ENCODE data around the gene PGGHG.

PGGHG gene

DNA sequence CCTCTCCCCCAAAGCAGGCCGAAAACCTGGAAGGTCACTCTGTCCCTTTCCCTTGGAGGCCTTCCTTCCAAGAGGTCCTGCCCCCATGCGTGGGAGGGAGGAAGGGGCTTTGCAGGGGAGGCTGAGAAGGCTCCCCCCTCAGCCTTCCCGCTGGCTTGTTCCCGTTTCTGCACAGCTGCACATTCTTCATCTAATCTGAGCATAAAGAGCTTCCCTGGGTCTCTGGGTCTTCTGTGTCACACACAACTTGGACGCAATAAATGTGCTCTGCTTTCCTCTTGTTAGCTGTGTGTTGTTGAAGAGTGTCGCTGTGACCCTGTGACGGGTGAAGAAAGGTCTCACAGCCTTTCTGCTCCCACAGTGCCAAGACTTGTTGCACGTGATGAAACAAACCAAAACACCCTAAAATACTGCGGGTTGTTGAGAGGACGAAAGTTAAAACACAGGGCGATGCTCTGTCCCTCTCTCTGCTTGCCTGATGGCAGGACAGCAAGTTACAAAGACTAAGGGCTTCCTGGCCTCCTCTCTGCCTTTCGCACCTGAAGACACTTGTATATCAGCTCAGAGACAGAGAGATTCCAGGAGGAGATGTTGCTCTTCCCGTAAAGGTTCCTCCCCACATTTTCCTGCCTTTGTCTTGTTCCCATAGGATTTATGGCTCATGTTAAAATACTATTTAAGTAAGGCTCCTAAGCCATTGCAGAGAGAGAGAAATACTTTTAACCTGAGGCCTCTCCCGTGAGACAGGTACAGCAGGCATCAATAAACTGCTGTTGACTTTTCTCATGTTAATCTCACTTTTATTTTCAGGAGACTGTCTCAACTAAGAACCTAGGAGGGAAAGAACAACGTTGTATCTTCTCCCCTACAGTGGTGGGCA, 47.1 kb downstream of the PGGHG start:
- DNase-seq (ENCODE audit: low spot score), result no peak
- H3K27ac ChIP-seq, result no peak overlapping the region
- no peak for TF ChIP-seq CTCF (conservative IDR thresholded peaks at IDR 0.05; ENCODE audit: low read depth)
- ChIA-PET CTCF (interaction anchor here (0.7 kb wide), 1 partner anchor 567 kb away, joined by 4 read pairs; no protein-coding TSS in a partner anchor), POLR2A (ENCODE audit: low non-redundant PET) (no interaction called here)

DNA sequence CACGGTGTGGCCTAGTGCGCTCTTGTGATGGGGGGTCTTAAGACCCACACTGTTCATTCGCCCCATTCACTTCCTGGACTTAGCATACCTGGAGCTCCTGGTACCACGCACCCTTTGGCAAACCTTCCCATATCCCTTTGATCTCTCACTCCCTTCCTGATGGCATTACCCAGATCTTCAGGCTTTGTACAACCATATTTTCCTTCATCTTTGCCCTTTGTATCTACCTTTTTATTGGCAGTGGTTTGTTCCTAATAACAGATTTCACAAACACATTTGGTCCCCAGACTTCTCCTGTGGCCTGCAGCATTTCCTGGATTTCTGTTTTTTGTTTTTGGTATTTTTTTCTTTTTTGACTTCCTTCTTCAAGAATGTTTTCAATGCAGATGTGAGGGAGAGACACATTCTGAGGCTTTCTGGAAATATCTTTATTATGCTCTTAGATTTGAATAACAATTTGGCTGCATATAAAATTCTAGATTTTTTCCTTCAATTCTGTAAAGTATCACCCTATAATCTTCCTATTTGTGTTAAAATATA, 47.8 kb downstream of the PGGHG start:
- DNase-seq (ENCODE audit: low spot score), result no peak
- no peak overlapping the region for H3K27ac ChIP-seq
- TF ChIP-seq CTCF (conservative IDR thresholded peaks at IDR 0.05; ENCODE audit: low read depth), result no peak
- POLR2A ChIA-PET (ENCODE audit: low non-redundant PET), result no interaction called here
- CTCF ChIA-PET, result no interaction called here

DNA sequence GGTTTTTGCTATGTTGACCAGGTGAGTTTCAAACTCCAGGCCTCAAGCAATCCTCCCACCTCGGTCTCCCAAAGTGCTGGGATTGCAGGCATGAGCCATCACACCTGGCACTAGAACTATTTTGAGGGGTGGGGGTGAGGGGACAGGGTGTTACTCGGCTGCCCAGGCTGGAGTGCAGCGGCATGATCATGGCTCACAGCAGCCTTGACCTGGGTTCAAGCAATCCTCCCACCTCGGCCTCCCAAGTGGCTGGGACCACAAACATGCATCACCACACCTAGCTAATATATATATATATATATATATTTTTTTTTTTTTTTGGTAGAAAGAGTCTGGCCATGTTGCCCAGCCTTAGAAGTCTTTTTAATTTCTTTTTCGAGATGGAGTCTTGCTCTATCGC, 48.8 kb downstream of the PGGHG start:
- TF ChIP-seq CTCF (conservative IDR thresholded peaks at IDR 0.05; ENCODE audit: low read depth), result no peak
- POLR2A ChIA-PET (ENCODE audit: low non-redundant PET), result no interaction called here
- CTCF ChIA-PET, result no interaction called here
- no peak overlapping the region for H3K27ac ChIP-seq
- no peak for DNase-seq (ENCODE audit: low spot score)

GRCh38 chr11:339963-340362, 51.0 kb downstream of the PGGHG start:
- no peak overlapping the region for H3K27ac ChIP-seq
- ChIA-PET CTCF (interaction anchor here (0.6 to 0.7 kb wide), 3 partner anchors 19 to 117 kb away, joined by 3 to 4 read pairs (median 3); no protein-coding TSS in a partner anchor), POLR2A (ENCODE audit: low non-redundant PET) (no interaction called here)
- no peak for TF ChIP-seq CTCF (conservative IDR thresholded peaks at IDR 0.05; ENCODE audit: low read depth)
- no peak for DNase-seq (ENCODE audit: low spot score)

DNA sequence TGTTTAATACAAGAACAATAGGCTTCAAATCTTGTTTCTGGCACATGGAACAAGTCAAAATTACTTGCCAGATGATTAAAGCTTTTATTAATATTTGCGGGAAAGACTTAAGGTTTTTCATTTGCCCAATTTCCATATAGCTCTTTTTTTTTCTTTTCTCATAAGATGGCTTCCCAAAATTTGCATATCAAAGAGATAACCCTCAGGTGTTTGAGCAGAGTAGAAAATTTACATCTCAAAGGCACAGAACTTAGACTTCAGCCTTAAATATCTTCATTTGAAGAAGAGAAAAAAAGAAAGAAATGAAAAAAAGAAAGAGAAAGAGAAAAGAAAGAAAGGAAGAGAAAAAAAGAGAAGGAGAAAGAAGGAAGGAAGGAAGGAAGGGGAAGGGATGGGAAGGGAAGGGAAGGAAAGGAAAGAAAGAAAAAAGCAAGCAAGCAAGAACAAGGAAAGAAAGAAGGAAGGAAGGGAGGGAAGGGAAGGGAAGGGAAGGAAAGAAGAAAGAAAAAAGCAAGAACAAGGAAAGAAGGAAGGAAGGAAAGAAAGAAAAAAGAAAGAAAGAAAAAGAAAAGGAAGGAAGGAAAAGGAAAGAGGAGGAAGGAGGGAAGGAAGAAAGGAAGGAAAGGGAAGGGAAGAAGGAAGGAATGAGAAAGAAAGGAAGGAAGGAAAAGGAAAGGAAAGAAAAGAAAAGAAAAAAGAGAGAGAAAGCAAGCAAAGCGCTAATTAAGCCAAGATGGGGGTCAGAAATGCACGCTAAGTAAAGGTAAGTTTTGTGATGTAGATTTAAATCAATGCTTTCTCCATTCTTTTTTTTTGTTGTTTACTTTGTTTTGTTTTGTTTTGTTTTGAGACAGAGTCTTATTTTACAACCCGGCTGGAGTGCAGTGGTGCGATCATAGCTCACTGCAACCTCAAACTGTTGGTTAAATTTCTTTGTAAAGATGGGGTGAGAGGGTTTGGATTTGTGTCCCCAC, 51.9 kb downstream of the PGGHG start:
- H3K27ac ChIP-seq, result no peak overlapping the region
- CTCF ChIA-PET, result interaction anchor here (0.6 to 0.9 kb wide), 3 partner anchors 11 to 118 kb away, joined by 3 read pairs; no protein-coding TSS in a partner anchor
- no peak for DNase-seq (ENCODE audit: low spot score)
- POLR2A ChIA-PET (ENCODE audit: low non-redundant PET), result no interaction called here
- no peak for TF ChIP-seq CTCF (conservative IDR thresholded peaks at IDR 0.05; ENCODE audit: low read depth)

DNA sequence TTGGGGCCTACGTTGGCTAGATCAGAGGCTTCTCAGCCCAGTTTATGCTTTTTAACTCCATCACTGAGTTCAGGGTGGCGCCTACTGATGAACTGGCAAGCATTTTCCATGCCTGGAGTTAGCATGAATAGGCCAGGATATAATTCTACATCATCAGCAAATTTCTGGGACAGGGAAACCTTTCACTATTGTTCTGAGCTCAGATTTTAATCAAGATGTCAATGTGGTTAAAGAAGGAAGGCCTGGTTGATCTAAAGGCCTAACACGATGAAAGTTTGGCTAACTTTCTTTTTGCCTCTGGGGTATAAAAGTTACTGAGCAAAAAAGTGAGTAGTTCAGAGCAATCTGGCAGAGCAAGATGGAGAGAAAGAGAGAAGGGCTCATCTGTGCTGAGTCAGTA, 53.4 kb downstream of the PGGHG start:
- no peak for DNase-seq (ENCODE audit: low spot score)
- POLR2A ChIA-PET (ENCODE audit: low non-redundant PET), result no interaction called here
- TF ChIP-seq CTCF (conservative IDR thresholded peaks at IDR 0.05; ENCODE audit: low read depth), result no peak
- H3K27ac ChIP-seq, result no peak overlapping the region
- CTCF ChIA-PET, result no interaction called here

All from RWPE1 (cell line).